GM19455 (cell line): ENCODE data around the gene UTF1.
"Not testable (repeated sequence)": the region's sequence is repeated elsewhere in the genome, so short reads cannot be mapped to it uniquely, and the experiment has no call there.

ENCODE experiments used
- ATAC-seq: cut with Tn5 transposase; IDR thresholded peaks from one replicate; pipeline ENCODE4 v1.9.1; 2021; ENCODE audit not compliant: unreplicated experiment

Gene UTF1

GRCh38 chr10:133208466-133208865, 21.6 kb upstream of the UTF1 start:
- no peak for ATAC-seq

GRCh38 chr10:133209117-133209516, 20.9 kb upstream of the UTF1 start:
- ATAC-seq: no peak

GRCh38 chr10:133209641-133210040, 20.4 kb upstream of the UTF1 start:
- ATAC-seq: no peak

- no peak for ATAC-seq
These were observed 19.4 kb upstream of the UTF1 start for GRCh38 chr10:133210398-133211140.

GRCh38 chr10:133211141-133211830, 18.7 kb upstream of the UTF1 start:
- no peak for ATAC-seq

- no peak for ATAC-seq
These were observed 17.8 kb upstream of the UTF1 start for GRCh38 chr10:133211959-133212852.

- no peak for ATAC-seq
These were observed 17.0 kb upstream of the UTF1 start for GRCh38 chr10:133212853-133213494.

GRCh38 chr10:133213641-133214467, 16.2 kb upstream of the UTF1 start:
- no peak for ATAC-seq

- ATAC-seq: no peak
These were observed 15.3 kb upstream of the UTF1 start for GRCh38 chr10:133214468-133215410.

- no peak for ATAC-seq
These were observed 14.4 kb upstream of the UTF1 start for GRCh38 chr10:133215586-133215985.

GRCh38 chr10:133216776-133217175, 13.2 kb upstream of the UTF1 start:
- no peak for ATAC-seq

- ATAC-seq: no peak
These were observed 12.0 kb upstream of the UTF1 start for GRCh38 chr10:133217800-133218589.

- ATAC-seq: no peak
These were observed 11.1 kb upstream of the UTF1 start for GRCh38 chr10:133218891-133219290.

- ATAC-seq: no peak
These were observed 10.2 kb upstream of the UTF1 start for GRCh38 chr10:133219782-133220181.

GRCh38 chr10:133221331-133221730, 8.7 kb upstream of the UTF1 start:
- ATAC-seq: no peak

GRCh38 chr10:133221756-133222155, 8.3 kb upstream of the UTF1 start:
- not testable (repeated sequence) for ATAC-seq

GRCh38 chr10:133224076-133224475, 5.9 kb upstream of the UTF1 start:
- no peak for ATAC-seq

- ATAC-seq: no peak
These were observed 5.2 kb upstream of the UTF1 start for GRCh38 chr10:133224756-133225372.
